Caco-2 (cell line): Measurements from ENCODE around the gene C1orf74. TPM values are rescaled to one million over a fixed set of nuclear protein-coding genes. Genes with fewer than 3 reads are reported as not detected.

Experiments
- BruUV-seq: library from RNA; stranded (reverse); fragments of 400-500 nt; replicated peaks from 2 replicates; lab custom pipeline; 2021; lab: Mats Ljungman, UMichigan
- CTCF ChIA-PET: fragments of 300-600 bp; sonication (Branson Sonifier 250); formaldehyde crosslinking; loops from one replicate; lab custom pipeline; 2022; ENCODE audit warnings: antibody characterized with exemption; lab: Charles Lee
- POLR2A ChIA-PET: fragments of 300-600 bp; sonication (Branson Sonifier 250); formaldehyde crosslinking; loops from one replicate; lab custom pipeline; 2022; ENCODE audit warnings: antibody characterized with exemption; lab: Charles Lee
- DNase-seq, 2 experiments: peaks; one replicate each; pipeline versions ENCODE4 v3.0.0 to v3.0.0-alpha.2; 2020 to 2022
- H3K27me3 ChIP-seq: replicated peaks from 2 replicates; pipeline ENCODE4 v1.6.0; 2011; ENCODE audit warnings: low read length; ENCODE audit not compliant: control insufficient read depth, insufficient read depth
- H3K36me3 ChIP-seq: 2 replicates; pipeline ENCODE4 v1.5.1; 2011; ENCODE audit warnings: low read length; ENCODE audit not compliant: control insufficient read depth, insufficient read depth
- H3K4me1 ChIP-seq: fragments of 250-450 bp; sonication (Bioruptor Pico); 2 replicates; pipeline ENCODE4 v1.5.1; 2020; ENCODE audit warnings: mild to moderate bottlenecking
- H3K4me3 ChIP-seq: 2 replicates; pipeline ENCODE4 v1.5.1; 2011; ENCODE audit warnings: low read depth, mild to moderate bottlenecking, control low read depth, low read length
- H3K9me3 ChIP-seq: fragments of 250-450 bp; sonication (Bioruptor Pico); 2 replicates; pipeline ENCODE4 v1.5.1; 2020; ENCODE audit warnings: mild to moderate bottlenecking, moderate library complexity
- H3K27ac Mint-ChIP-seq: one replicate; pipeline ENCODE4 v1.8.0; 2022; ENCODE audit warnings: mixed read lengths; ENCODE audit not compliant: unreplicated experiment
- H3K27me3 Mint-ChIP-seq: one replicate; pipeline ENCODE4 v1.8.0; 2022; ENCODE audit warnings: mixed read lengths; ENCODE audit not compliant: insufficient read depth, unreplicated experiment
- H3K36me3 Mint-ChIP-seq: one replicate; pipeline ENCODE4 v1.8.0; 2022; ENCODE audit warnings: mild to moderate bottlenecking, mixed read lengths; ENCODE audit not compliant: insufficient read depth, unreplicated experiment
- H3K4me1 Mint-ChIP-seq: one replicate; pipeline ENCODE4 v1.8.0; 2022; ENCODE audit warnings: low read depth, mixed read lengths; ENCODE audit not compliant: unreplicated experiment
- H3K4me3 Mint-ChIP-seq: one replicate; pipeline ENCODE4 v1.8.0; 2022; ENCODE audit warnings: mild to moderate bottlenecking, moderate library complexity, mixed read lengths; ENCODE audit not compliant: unreplicated experiment
- H3K9me3 Mint-ChIP-seq: one replicate; pipeline ENCODE4 v1.8.0; 2022; ENCODE audit warnings: mixed read lengths; ENCODE audit not compliant: unreplicated experiment
- intact Hi-C: fragments of 100-400 bp; cut with micrococcal nuclease; formaldehyde crosslinking; loops from one replicate; pipeline ENCODE4 v1.10.0; 2022; ENCODE audit not compliant: unreplicated experiment
- total RNA-seq: library from RNA; stranded (reverse); gene quantifications from 2 replicates; pipeline ENCODE4 v1.2.3, GENCODE V29; 2022
- TF ChIP-seq, protein P1 (sequence below), 2 experiments: fragments of 200-600 bp in 1 of 2; IDR thresholded peaks; 1 replicate in 1 of 2; 2 replicates in 1 of 2; pipeline versions ENCODE4 v1.5.1 to v1.8.0; 2011 to 2022; ENCODE audit warnings: antibody characterized with exemption in 1 of 2, control low read depth in 1 of 2, inconsistent platforms in 1 of 2, low read depth in 1 of 2, low read length in 1 of 2, mild to moderate bottlenecking in 1 of 2, moderate library complexity in 1 of 2; ENCODE audit not compliant: insufficient read depth in 1 of 2, severe bottlenecking in 1 of 2, unreplicated experiment in 1 of 2

The C1orf74 gene
- total RNA-seq, 1 experiment from 2014 or later: 4.5 TPM

DNA sequence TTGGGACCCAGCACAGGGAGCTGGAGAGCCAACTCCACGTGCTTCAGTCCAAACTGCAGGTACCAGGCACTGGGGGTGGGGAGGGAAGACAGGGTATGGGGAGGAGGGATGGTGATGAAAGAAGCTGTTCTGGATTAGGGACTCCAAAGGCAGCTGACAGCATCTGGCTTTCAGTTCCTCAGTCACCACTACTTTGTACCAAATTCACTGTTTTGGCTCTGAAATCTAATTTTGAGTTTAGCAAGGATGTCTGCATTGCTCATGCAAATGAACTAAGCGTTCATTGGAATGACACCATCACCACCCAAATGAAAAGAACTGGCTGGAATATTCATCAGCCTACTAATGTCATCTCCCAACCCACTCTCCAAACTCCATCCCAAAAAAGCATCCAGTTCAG is 8.7 kb downstream of the C1orf74 start:
- Mint-ChIP-seq H3K9me3 (no peaks in the 10 kb centered on the region), H3K36me3 (no peaks in the 10 kb centered on the region), H3K27me3 (no peaks in the 10 kb centered on the region), H3K27ac (no peak overlapping the region), H3K4me3 (no peak overlapping the region), H3K4me1 (peaks cover 6% of the 10 kb centered on the region)
- intact Hi-C loops: no loop called here
- DNase-seq: no peak
- Histone ChIP-seq H3K4me1 (peaks cover 17% of the 10 kb centered on the region), H3K9me3 (no peaks in the 10 kb centered on the region), H3K4me3 (no peak overlapping the region), H3K27me3 (no peaks in the 10 kb centered on the region), H3K36me3 (no peaks in the 10 kb centered on the region)
- POLR2A ChIA-PET: no interaction called here
- BruUV-seq: no TSS peak
- TF ChIP-seq, protein P1, sequence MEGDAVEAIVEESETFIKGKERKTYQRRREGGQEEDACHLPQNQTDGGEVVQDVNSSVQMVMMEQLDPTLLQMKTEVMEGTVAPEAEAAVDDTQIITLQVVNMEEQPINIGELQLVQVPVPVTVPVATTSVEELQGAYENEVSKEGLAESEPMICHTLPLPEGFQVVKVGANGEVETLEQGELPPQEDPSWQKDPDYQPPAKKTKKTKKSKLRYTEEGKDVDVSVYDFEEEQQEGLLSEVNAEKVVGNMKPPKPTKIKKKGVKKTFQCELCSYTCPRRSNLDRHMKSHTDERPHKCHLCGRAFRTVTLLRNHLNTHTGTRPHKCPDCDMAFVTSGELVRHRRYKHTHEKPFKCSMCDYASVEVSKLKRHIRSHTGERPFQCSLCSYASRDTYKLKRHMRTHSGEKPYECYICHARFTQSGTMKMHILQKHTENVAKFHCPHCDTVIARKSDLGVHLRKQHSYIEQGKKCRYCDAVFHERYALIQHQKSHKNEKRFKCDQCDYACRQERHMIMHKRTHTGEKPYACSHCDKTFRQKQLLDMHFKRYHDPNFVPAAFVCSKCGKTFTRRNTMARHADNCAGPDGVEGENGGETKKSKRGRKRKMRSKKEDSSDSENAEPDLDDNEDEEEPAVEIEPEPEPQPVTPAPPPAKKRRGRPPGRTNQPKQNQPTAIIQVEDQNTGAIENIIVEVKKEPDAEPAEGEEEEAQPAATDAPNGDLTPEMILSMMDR (IDR thresholded peaks at IDR 0.05; ENCODE audit: insufficient read depth in 1 of 2, low read depth in 1 of 2, low read length in 1 of 2, severe bottlenecking in 1 of 2, unreplicated experiment in 1 of 2): no peak
- CTCF ChIA-PET: no interaction called here

DNA sequence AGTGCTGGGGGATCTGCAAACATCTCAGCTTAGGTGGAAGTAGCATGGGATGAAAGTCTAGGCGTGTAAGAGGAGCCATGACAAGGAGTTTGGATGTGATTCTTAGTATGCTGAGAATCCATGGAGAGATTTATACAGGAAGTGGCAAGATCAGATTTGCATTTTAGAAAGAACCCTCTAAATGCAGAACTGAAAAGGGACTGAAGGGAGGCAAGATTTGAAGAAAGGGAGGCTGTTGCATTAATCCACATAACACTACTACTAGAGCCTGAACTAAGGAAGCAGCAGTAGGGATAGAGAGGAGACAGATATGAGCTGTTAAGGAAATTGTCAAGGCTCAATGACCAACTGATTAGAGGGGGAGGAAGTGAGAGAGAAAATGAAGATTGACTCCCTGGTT is 9.8 kb downstream of the C1orf74 start:
- DNase-seq: no peak
- CTCF ChIA-PET: interaction anchor here (0.6 kb wide), 1 partner anchor 164 kb away, joined by 3 read pairs; no protein-coding TSS in a partner anchor
- H3K4me3 ChIP-seq: no peak overlapping the region
- peaks cover 6% of the 10 kb centered on the region for H3K4me1 ChIP-seq
- Mint-ChIP-seq H3K27me3 (no peaks in the 10 kb centered on the region), H3K27ac (no peak overlapping the region), H3K9me3 (no peaks in the 10 kb centered on the region), H3K36me3 (no peaks in the 10 kb centered on the region), H3K4me3 (no peak overlapping the region), H3K4me1 (no peaks in the 10 kb centered on the region)
- intact Hi-C loops: no loop called here
- H3K27me3 ChIP-seq: no peaks in the 10 kb centered on the region
- no peaks in the 10 kb centered on the region for H3K9me3 ChIP-seq
- no TSS peak for BruUV-seq
- H3K36me3 ChIP-seq: no peaks in the 10 kb centered on the region
- TF ChIP-seq, protein P1 (IDR thresholded peaks at IDR 0.05; ENCODE audit: insufficient read depth in 1 of 2, low read depth in 1 of 2, low read length in 1 of 2, severe bottlenecking in 1 of 2, unreplicated experiment in 1 of 2): no peak
- POLR2A ChIA-PET: no interaction called here

DNA sequence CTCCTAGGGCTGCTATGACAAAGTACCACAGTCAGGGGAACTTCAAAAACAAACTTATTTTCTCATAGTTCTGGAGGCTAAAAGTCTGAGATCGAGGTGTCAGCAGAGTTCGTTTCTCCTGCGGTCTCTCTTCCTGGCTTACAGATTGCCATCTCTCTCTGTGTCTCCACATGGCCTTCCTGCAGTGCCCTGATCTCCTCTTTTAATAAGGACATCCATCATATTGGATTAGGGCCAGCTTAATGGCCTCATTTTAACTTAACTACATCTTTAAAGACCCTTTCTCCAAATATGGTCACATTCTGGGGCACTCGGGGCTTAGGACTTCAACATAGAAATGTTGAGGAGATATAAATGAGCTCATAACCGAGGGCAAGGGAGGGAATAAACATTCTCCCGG is 12.2 kb downstream of the C1orf74 start:
- TF ChIP-seq, protein P1 (IDR thresholded peaks at IDR 0.05; ENCODE audit: insufficient read depth in 1 of 2, low read depth in 1 of 2, low read length in 1 of 2, severe bottlenecking in 1 of 2, unreplicated experiment in 1 of 2): no peak
- POLR2A ChIA-PET: interaction anchor here (1.0 kb wide), 1 partner anchor 13 kb away, joined by 6 read pairs; the partner anchor contains the start of gene C1orf74

More for the DNA sequence above, 12.2 kb downstream of the C1orf74 start:
- Mint-ChIP-seq H3K4me3 (no peak overlapping the region), H3K4me1 (no peaks in the 10 kb centered on the region), H3K36me3 (no peaks in the 10 kb centered on the region), H3K27ac (no peak overlapping the region), H3K9me3 (no peaks in the 10 kb centered on the region), H3K27me3 (no peaks in the 10 kb centered on the region)
- intact Hi-C loops: no loop called here
- no TSS peak for BruUV-seq
- Histone ChIP-seq H3K4me3 (no peak overlapping the region), H3K36me3 (no peaks in the 10 kb centered on the region), H3K9me3 (no peaks in the 10 kb centered on the region), H3K4me1 (no peaks in the 10 kb centered on the region), H3K27me3 (no peaks in the 10 kb centered on the region)
- CTCF ChIA-PET: no interaction called here
- DNase-seq: no peak
